22Rv1 (cell line): ENCODE results near the gene MMP20.

Experiments
- H3K27ac ChIP-seq: fragments of 450-650 bp; 2 replicates; pipeline ENCODE4 v1.5.1; 2017
- CTCF ChIP-seq: fragments of 450-650 bp; IDR thresholded peaks from 2 replicates; pipeline ENCODE4 v1.5.1; 2017; ENCODE audit warnings: mild to moderate bottlenecking
- ZFX ChIP-seq: fragments of 450-650 bp; IDR thresholded peaks from 2 replicates; pipeline ENCODE4 v1.6.1; 2017; ENCODE audit warnings: antibody characterized with exemption, borderline replicate concordance

The MMP20 gene

GRCh38 chr11:102576350-102576749 lies 48.8 kb downstream of the MMP20 start:
- TF ChIP-seq CTCF (no peak), ZFX (no peak)
- no peak overlapping the region for H3K27ac ChIP-seq

- TF ChIP-seq CTCF, result no peak
- no peak for TF ChIP-seq ZFX
- H3K27ac ChIP-seq, result no peak overlapping the region
Observed at GRCh38 chr11:102575012-102575411, 50.1 kb downstream of the MMP20 start.

- TF ChIP-seq ZFX, result no peak
- no peak for TF ChIP-seq CTCF
- H3K27ac ChIP-seq, result no peak overlapping the region
Observed at GRCh38 chr11:102573851-102574250, 51.3 kb downstream of the MMP20 start.

GRCh38 chr11:102572554-102573220 lies 52.4 kb downstream of the MMP20 start:
- no peak for TF ChIP-seq ZFX
- TF ChIP-seq CTCF, result no peak
- no peak overlapping the region for H3K27ac ChIP-seq

GRCh38 chr11:102568851-102569250 lies 56.3 kb downstream of the MMP20 start:
- no peak for TF ChIP-seq CTCF
- no peak for TF ChIP-seq ZFX
- H3K27ac ChIP-seq, result no peak overlapping the region

- TF ChIP-seq CTCF (no peak), ZFX (no peak)
Observed at GRCh38 chr11:102566112-102566511, 59.0 kb downstream of the MMP20 start.

GRCh38 chr11:102564110-102564509 lies 61.0 kb downstream of the MMP20 start:
- TF ChIP-seq CTCF, result no peak
- TF ChIP-seq ZFX, result no peak

More at GRCh38 chr11:102566112-102566511, 59.0 kb downstream of the MMP20 start:
- no peak overlapping the region for H3K27ac ChIP-seq

More at GRCh38 chr11:102564110-102564509, 61.0 kb downstream of the MMP20 start:
- H3K27ac ChIP-seq, result no peak overlapping the region
